GM21825 (cell line): ENCODE data around the gene SPOCD1.
"Not testable (repeated sequence)": the region's sequence is repeated elsewhere in the genome, so short reads cannot be mapped to it uniquely, and the experiment has no call there.

Experiments
- ATAC-seq: cut with Tn5 transposase; IDR thresholded peaks from one replicate; pipeline ENCODE4 v1.9.1; 2021; ENCODE audit warnings: mild to moderate bottlenecking, moderate library complexity; ENCODE audit not compliant: unreplicated experiment

Gene SPOCD1

GRCh38 chr1:31830065-31830464 is 14.2 kb upstream of the SPOCD1 start:
- ATAC-seq = no peak

- no peak for ATAC-seq
These were observed 13.3 kb upstream of the SPOCD1 start for GRCh38 chr1:31828926-31829690.

- no peak for ATAC-seq
These were observed 12.5 kb upstream of the SPOCD1 start for GRCh38 chr1:31828341-31828740.

- no peak for ATAC-seq
These were observed 8.0 kb upstream of the SPOCD1 start for GRCh38 chr1:31823780-31824179.

GRCh38 chr1:31822766-31823165 is 6.9 kb upstream of the SPOCD1 start:
- ATAC-seq = no peak

- ATAC-seq = not testable (repeated sequence)
These were observed 4.4 kb upstream of the SPOCD1 start for GRCh38 chr1:31820196-31820595.

- no peak for ATAC-seq
These were observed 2.4 kb upstream of the SPOCD1 start for GRCh38 chr1:31818206-31818605.

- not testable (repeated sequence) for ATAC-seq
These were observed 1.1 kb upstream of the SPOCD1 start for GRCh38 chr1:31816947-31817346.

- ATAC-seq = not testable (repeated sequence)
These were observed 679 bp upstream of the SPOCD1 start for GRCh38 chr1:31816501-31816900.

- ATAC-seq = no peak
These were observed 546 bp downstream of the SPOCD1 start for GRCh38 chr1:31815307-31815645.

GRCh38 chr1:31814631-31815306 is 1.1 kb downstream of the SPOCD1 start:
- no peak for ATAC-seq

- ATAC-seq = no peak
These were observed 1.7 kb downstream of the SPOCD1 start for GRCh38 chr1:31814041-31814511.

GRCh38 chr1:31812158-31812829 is 3.5 kb downstream of the SPOCD1 start:
- no peak for ATAC-seq

GRCh38 chr1:31811605-31812004 is 4.2 kb downstream of the SPOCD1 start:
- no peak for ATAC-seq

- no peak for ATAC-seq
These were observed 6.1 kb downstream of the SPOCD1 start for GRCh38 chr1:31809698-31810097.

- ATAC-seq = no peak
These were observed 8.4 kb downstream of the SPOCD1 start for GRCh38 chr1:31807273-31808048.

- ATAC-seq = no peak
These were observed 10.5 kb downstream of the SPOCD1 start for GRCh38 chr1:31805318-31805717.

- no peak for ATAC-seq
These were observed 11.7 kb downstream of the SPOCD1 start for GRCh38 chr1:31804098-31804497.

- no peak for ATAC-seq
These were observed 12.2 kb downstream of the SPOCD1 start for GRCh38 chr1:31803610-31804009.

GRCh38 chr1:31802190-31803150 is 13.4 kb downstream of the SPOCD1 start:
- no peak for ATAC-seq
